ENCODE results near the gene ASAH2. TPM values are rescaled to one million over a fixed set of nuclear protein-coding genes. Genes with fewer than 3 reads are reported as not detected.
"Not testable (repeated sequence)": the region's sequence is repeated elsewhere in the genome, so short reads cannot be mapped to it uniquely, and the experiment has no call there.

Gene ASAH2
- total RNA-seq, 2 donors from 2014 or later, result 3.9 to 5.0 TPM

- TF ChIP-seq, protein P1, sequence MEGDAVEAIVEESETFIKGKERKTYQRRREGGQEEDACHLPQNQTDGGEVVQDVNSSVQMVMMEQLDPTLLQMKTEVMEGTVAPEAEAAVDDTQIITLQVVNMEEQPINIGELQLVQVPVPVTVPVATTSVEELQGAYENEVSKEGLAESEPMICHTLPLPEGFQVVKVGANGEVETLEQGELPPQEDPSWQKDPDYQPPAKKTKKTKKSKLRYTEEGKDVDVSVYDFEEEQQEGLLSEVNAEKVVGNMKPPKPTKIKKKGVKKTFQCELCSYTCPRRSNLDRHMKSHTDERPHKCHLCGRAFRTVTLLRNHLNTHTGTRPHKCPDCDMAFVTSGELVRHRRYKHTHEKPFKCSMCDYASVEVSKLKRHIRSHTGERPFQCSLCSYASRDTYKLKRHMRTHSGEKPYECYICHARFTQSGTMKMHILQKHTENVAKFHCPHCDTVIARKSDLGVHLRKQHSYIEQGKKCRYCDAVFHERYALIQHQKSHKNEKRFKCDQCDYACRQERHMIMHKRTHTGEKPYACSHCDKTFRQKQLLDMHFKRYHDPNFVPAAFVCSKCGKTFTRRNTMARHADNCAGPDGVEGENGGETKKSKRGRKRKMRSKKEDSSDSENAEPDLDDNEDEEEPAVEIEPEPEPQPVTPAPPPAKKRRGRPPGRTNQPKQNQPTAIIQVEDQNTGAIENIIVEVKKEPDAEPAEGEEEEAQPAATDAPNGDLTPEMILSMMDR (IDR thresholded peaks at IDR 0.05), result no peak
- DNase-seq, result no peak
- no peaks in the 10 kb centered on the region for H3K27me3 ChIP-seq
Measured at GRCh38 chr10:50248598-50248997, 2.7 kb downstream of the ASAH2 start.

DNA sequence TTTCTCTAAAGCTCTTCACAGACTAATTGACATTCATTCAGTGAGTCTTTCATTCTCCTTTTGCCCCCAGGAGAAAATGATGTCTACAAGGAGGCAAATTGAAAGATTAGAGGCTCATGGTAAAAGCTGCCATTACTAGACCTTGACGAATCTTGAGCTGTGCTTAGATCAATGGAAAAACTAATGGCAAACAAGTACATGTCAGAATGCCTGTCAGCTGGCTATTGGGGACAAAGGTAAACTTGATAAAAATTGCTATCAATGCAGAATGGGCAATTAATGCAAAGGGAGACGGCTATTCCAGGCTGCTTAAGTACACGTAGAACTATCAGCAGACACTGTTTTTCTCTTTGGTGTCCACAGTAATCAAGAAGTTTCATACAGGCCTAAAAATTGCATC is 3.3 kb downstream of the ASAH2 start:
- no peaks in the 10 kb centered on the region for H3K4me1 ChIP-seq
- no peaks in the 10 kb centered on the region for H3K27me3 ChIP-seq
- intact Hi-C loops (cut with DNase I), result no loop called here
- no peak overlapping the region for H3K4me3 ChIP-seq
- TF ChIP-seq, protein P1 (IDR thresholded peaks at IDR 0.05), result no peak
- H3K36me3 ChIP-seq, result no peaks in the 10 kb centered on the region
- no peak overlapping the region for H3K27ac ChIP-seq
- H3K9ac ChIP-seq (ENCODE audit: low read depth in 2 of 2, low read length in 2 of 2), result no peak overlapping the region
- H3K9me3 ChIP-seq, result no peaks in the 10 kb centered on the region
- no peak for DNase-seq

More at GRCh38 chr10:50248598-50248997, 2.7 kb downstream of the ASAH2 start:
- Histone ChIP-seq H3K36me3 (no peaks in the 10 kb centered on the region), H3K4me1 (no peaks in the 10 kb centered on the region), H3K4me3 (no peak overlapping the region), H3K9ac (ENCODE audit: low read depth in 2 of 2, low read length in 2 of 2) (no peak overlapping the region), H3K9me3 (no peaks in the 10 kb centered on the region), H3K27ac (no peak overlapping the region)
- intact Hi-C loops (cut with DNase I), result no loop called here

DNA sequence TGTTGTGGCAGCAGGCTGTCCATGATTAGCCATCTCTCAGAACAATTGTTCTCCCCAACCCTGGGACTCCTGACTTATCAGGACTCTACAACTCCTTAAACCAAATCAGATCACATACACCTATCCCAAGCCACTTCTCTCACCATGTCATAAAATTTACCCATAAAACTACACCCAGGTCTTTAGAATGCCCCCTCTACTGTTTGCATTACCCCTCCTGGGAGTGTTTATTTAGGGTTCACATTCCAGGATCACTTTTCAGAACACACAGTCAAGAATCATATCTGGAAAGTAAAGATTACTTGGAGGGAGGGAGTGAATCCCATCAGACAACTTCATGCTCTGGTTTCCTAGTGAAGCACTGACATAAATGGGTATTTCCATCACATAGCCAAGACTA is 7.1 kb downstream of the ASAH2 start:
- H3K9me3 ChIP-seq, result no peaks in the 10 kb centered on the region
- no peaks in the 10 kb centered on the region for H3K36me3 ChIP-seq
- no peak for DNase-seq
- H3K27me3 ChIP-seq, result no peaks in the 10 kb centered on the region
- H3K4me1 ChIP-seq, result no peaks in the 10 kb centered on the region
- TF ChIP-seq, protein P1 (IDR thresholded peaks at IDR 0.05), result no peak
- intact Hi-C loops (cut with DNase I), result no loop called here
- H3K4me3 ChIP-seq, result no peak overlapping the region
- H3K9ac ChIP-seq (ENCODE audit: low read depth in 2 of 2, low read length in 2 of 2), result no peak overlapping the region
- no peak overlapping the region for H3K27ac ChIP-seq

DNA sequence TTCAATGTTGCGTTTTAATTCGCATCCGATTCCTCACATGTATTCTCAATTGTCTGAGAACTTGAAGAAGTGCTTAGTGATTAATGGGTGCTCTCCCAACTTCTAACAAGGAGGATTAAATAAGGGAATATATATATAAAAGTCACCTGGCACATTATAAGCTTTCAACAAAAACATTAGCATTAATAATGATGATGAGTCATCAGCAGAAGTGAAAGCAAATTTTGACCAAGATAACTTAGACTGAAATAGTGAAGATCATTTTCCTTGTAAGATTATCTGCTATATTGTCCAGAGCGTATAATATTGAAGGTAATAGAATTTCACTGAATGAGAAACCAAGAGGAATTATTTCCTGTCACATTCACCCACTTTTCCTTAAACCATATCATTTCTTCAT is 8.5 kb downstream of the ASAH2 start:
- Histone ChIP-seq H3K36me3 (no peaks in the 10 kb centered on the region), H3K27ac (no peak overlapping the region), H3K4me1 (no peaks in the 10 kb centered on the region), H3K9me3 (no peaks in the 10 kb centered on the region), H3K9ac (ENCODE audit: low read depth in 2 of 2, low read length in 2 of 2) (no peak overlapping the region), H3K4me3 (no peak overlapping the region), H3K27me3 (no peaks in the 10 kb centered on the region)
- intact Hi-C loops (cut with DNase I), result no loop called here
- DNase-seq, result no peak
- TF ChIP-seq, protein P1 (IDR thresholded peaks at IDR 0.05), result no peak

GRCh38 chr10:50241478-50241877 is 9.8 kb downstream of the ASAH2 start:
- H3K27me3 ChIP-seq; H3K36me3 ChIP-seq; H3K9me3 ChIP-seq; H3K4me3 ChIP-seq; intact Hi-C loops (cut with DNase I); H3K9ac ChIP-seq (ENCODE audit: low read depth in 2 of 2, low read length in 2 of 2); DNase-seq; H3K27ac ChIP-seq; H3K4me1 ChIP-seq: not testable (repeated sequence)

DNA sequence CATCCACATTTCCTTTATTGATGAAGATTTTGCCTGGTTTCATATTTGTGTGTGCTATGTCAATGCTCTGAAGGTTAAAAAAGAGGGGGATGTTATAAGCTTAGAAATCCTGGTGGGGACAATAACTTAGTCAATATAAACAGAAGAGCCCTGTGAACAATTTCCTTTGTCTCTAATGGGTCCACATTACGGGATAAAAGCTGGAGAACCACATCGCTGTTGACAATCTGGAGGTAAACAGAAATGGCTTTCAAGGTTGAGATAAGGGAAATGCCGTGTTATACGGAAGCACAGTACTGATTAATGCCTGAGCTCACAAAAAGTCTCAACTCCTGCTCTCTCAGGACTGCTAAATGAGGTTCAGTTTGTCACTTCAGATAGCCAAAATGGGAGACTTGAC is 16.8 kb downstream of the ASAH2 start:
- Histone ChIP-seq H3K27ac (no peak overlapping the region), H3K27me3 (no peaks in the 10 kb centered on the region), H3K4me1 (no peaks in the 10 kb centered on the region), H3K9ac (ENCODE audit: low read depth in 2 of 2, low read length in 2 of 2) (no peak overlapping the region), H3K36me3 (no peaks in the 10 kb centered on the region), H3K9me3 (no peaks in the 10 kb centered on the region), H3K4me3 (no peak overlapping the region)
- intact Hi-C loops (cut with DNase I), result no loop called here
- no peak for DNase-seq
- TF ChIP-seq, protein P1 (IDR thresholded peaks at IDR 0.05), result no peak

All from colonic mucosa (tissue), 4 donors.